ENCODE measurements around the gene ANTXR2.

ANTXR2 gene

GRCh38 chr4:80088471-80088870 lies 15.4 kb upstream of the ANTXR2 start:
- TF ChIP-seq GABPA (IDR thresholded peaks at IDR 0.05; ENCODE audit: low read depth) = no peak
- no peak for TF ChIP-seq SPI1 (IDR thresholded peaks at IDR 0.05; ENCODE audit: borderline replicate concordance, low read depth)
- TF ChIP-seq REST (IDR thresholded peaks at IDR 0.05; ENCODE audit: insufficient replicate concordance, low read depth) = no peak
- no peak for TF ChIP-seq POLR2AphosphoS5 (IDR thresholded peaks at IDR 0.05; ENCODE audit: low read depth)
- H3K4me3 ChIP-seq (replicated peaks; ENCODE audit: insufficient read depth, low read length) = no peak overlapping the region
- DNase-seq (ENCODE audit: low read depth in 1 of 2, low spot score in 1 of 2) = no peak
- H3K27ac ChIP-seq (replicated peaks) = no peak overlapping the region
- H3K27me3 ChIP-seq (ENCODE audit: insufficient read depth, poor library complexity, severe bottlenecking) = no peaks in the 10 kb centered on the region

- no peak for DNase-seq (ENCODE audit: low read depth in 1 of 2, low spot score in 1 of 2)
- Histone ChIP-seq H3K27me3 (ENCODE audit: insufficient read depth, poor library complexity, severe bottlenecking) (no peaks in the 10 kb centered on the region), H3K27ac (replicated peaks) (no peak overlapping the region), H3K4me3 (replicated peaks; ENCODE audit: insufficient read depth, low read length) (no peak overlapping the region)
- TF ChIP-seq SPI1 (IDR thresholded peaks at IDR 0.05; ENCODE audit: borderline replicate concordance, low read depth) = no peak
- TF ChIP-seq GABPA (IDR thresholded peaks at IDR 0.05; ENCODE audit: low read depth) = no peak
- no peak for TF ChIP-seq CTCF (IDR thresholded peaks at IDR 0.05; ENCODE audit: insufficient read depth, low read length)
- no peak for TF ChIP-seq REST (IDR thresholded peaks at IDR 0.05; ENCODE audit: insufficient replicate concordance, low read depth)
- no peak for TF ChIP-seq POLR2AphosphoS5 (IDR thresholded peaks at IDR 0.05; ENCODE audit: low read depth)
These were observed 13.3 kb upstream of the ANTXR2 start for GRCh38 chr4:80086296-80086695.

- H3K4me3 ChIP-seq (replicated peaks; ENCODE audit: insufficient read depth, low read length) = no peak overlapping the region
- DNase-seq (ENCODE audit: low read depth in 1 of 2, low spot score in 1 of 2) = no peak
- TF ChIP-seq REST (IDR thresholded peaks at IDR 0.05; ENCODE audit: insufficient replicate concordance, low read depth) = no peak
- TF ChIP-seq CTCF (IDR thresholded peaks at IDR 0.05; ENCODE audit: insufficient read depth, low read length) = no peak
- no peak for TF ChIP-seq POLR2AphosphoS5 (IDR thresholded peaks at IDR 0.05; ENCODE audit: low read depth)
- no peak for TF ChIP-seq GABPA (IDR thresholded peaks at IDR 0.05; ENCODE audit: low read depth)
- no peak for TF ChIP-seq SPI1 (IDR thresholded peaks at IDR 0.05; ENCODE audit: borderline replicate concordance, low read depth)
- no peak overlapping the region for H3K27ac ChIP-seq (replicated peaks)
- H3K27me3 ChIP-seq (ENCODE audit: insufficient read depth, poor library complexity, severe bottlenecking) = no peaks in the 10 kb centered on the region
These were observed 12.1 kb upstream of the ANTXR2 start for GRCh38 chr4:80085081-80085480.
